Measurements from ENCODE around the gene DEFB132. TPM values are rescaled to one million over a fixed set of nuclear protein-coding genes. Genes with fewer than 3 reads are reported as not detected.
A peak's percentile ranks its signal among the peaks of the same experiment; 100 is the strongest.

Gene DEFB132
- total and polyA plus RNA-seq, 4 donors = not detected

DNA sequence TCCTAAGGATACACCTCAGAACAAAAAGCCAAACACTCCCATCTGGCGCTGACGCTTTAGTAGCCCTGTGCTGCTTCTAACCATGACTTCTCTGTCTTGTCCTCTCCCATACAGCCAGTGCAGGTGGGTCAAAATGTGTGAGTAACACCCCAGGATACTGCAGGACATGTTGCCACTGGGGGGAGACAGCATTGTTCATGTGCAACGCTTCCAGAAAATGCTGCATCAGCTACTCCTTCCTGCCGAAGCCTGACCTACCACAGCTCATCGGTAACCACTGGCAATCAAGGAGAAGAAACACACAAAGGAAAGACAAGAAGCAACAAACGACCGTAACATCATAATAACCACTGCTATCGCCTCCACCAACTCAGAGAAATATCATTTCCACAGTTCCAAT is 1.4 kb downstream of the DEFB132 start:
- Histone ChIP-seq H3K9me3 (ENCODE audit: control insufficient read depth, insufficient read depth, low read length) (no peaks in the 10 kb centered on the region), H3K27me3 (ENCODE audit: control insufficient read depth, insufficient read depth, low read length) (no peaks in the 10 kb centered on the region), H3K36me3 (ENCODE audit: control insufficient read depth, insufficient read depth, low read length) (no peaks in the 10 kb centered on the region), H3K4me1 (ENCODE audit: control insufficient read depth, insufficient read depth, low read length) (no peaks in the 10 kb centered on the region), H3K4me3 (ENCODE audit: low read depth, low read length) (no peak overlapping the region), H3K27ac (ENCODE audit: low read depth, low read length) (no peak overlapping the region)
- WGBS (ENCODE audit: insufficient coverage) = 45% methylated on average over 6 of the region's 8 CpGs
- DNase-seq (ENCODE audit: low read depth in 4 of 6, low spot score in 6 of 6) = peak in 1 of 6 donors; percentile 25

DNA sequence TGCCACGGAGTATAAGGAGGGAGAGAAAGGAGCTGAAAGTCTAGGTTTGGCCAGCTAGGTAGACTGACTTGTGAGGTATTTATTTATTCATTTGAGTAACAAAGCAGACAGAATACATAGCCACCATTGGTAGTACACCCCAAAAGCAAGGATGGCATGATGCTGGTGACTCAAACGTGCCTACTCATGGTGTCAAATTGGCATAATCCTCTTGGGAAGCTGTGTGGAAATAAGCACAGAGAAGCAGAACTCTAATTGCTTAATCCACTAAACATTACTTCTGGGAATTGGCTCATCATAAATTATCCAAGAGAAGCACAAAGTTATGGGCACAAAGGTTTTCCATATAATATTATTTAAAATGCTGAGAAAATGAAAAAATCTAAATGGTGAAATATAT is 2.5 kb downstream of the DEFB132 start:
- no peaks in the 10 kb centered on the region for H3K36me3 ChIP-seq (ENCODE audit: control insufficient read depth, insufficient read depth, low read length)
- no peak for DNase-seq (ENCODE audit: low read depth in 4 of 6, low spot score in 6 of 6)
- WGBS (ENCODE audit: insufficient coverage) = no CpG with 5 or more reads among the region's 2 CpGs
- H3K27ac ChIP-seq (ENCODE audit: low read depth, low read length) = no peak overlapping the region
- H3K9me3 ChIP-seq (ENCODE audit: control insufficient read depth, insufficient read depth, low read length) = no peaks in the 10 kb centered on the region
- H3K4me3 ChIP-seq (ENCODE audit: low read depth, low read length) = no peak overlapping the region
- H3K4me1 ChIP-seq (ENCODE audit: control insufficient read depth, insufficient read depth, low read length) = no peaks in the 10 kb centered on the region
- no peaks in the 10 kb centered on the region for H3K27me3 ChIP-seq (ENCODE audit: control insufficient read depth, insufficient read depth, low read length)

DNA sequence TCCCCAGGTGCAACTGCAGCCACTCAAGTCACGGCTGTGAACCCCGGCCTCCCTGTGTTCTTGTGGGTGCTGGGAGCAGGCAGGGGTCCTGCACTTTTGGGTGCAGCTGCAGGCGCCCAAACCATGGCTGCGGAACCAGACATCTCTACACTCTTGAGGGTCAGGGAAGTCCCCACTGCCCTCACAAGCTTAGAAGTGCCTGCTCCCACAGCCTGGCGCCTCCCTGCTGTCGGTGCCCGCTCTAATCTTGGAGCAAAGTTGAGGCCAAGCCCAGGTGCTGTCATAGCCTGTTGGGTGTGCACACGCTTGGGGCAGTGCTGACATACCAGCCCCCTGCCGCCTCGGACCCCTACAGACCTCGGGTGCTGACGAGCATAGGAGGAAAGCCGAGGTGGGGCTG is 6.2 kb downstream of the DEFB132 start:
- H3K27ac ChIP-seq (ENCODE audit: low read depth, low read length) = no peak overlapping the region
- no peaks in the 10 kb centered on the region for H3K9me3 ChIP-seq (ENCODE audit: control insufficient read depth, insufficient read depth, low read length)
- peaks cover 11% of the 10 kb centered on the region for H3K4me1 ChIP-seq (ENCODE audit: control insufficient read depth, insufficient read depth, low read length)
- 84% methylated on average over 11 of the region's 13 CpGs for WGBS (ENCODE audit: insufficient coverage)
- no peak overlapping the region for H3K4me3 ChIP-seq (ENCODE audit: low read depth, low read length)
- H3K27me3 ChIP-seq (ENCODE audit: control insufficient read depth, insufficient read depth, low read length) = no peaks in the 10 kb centered on the region
- H3K36me3 ChIP-seq (ENCODE audit: control insufficient read depth, insufficient read depth, low read length) = no peaks in the 10 kb centered on the region
- no peak for DNase-seq (ENCODE audit: low read depth in 4 of 6, low spot score in 6 of 6)

DNA sequence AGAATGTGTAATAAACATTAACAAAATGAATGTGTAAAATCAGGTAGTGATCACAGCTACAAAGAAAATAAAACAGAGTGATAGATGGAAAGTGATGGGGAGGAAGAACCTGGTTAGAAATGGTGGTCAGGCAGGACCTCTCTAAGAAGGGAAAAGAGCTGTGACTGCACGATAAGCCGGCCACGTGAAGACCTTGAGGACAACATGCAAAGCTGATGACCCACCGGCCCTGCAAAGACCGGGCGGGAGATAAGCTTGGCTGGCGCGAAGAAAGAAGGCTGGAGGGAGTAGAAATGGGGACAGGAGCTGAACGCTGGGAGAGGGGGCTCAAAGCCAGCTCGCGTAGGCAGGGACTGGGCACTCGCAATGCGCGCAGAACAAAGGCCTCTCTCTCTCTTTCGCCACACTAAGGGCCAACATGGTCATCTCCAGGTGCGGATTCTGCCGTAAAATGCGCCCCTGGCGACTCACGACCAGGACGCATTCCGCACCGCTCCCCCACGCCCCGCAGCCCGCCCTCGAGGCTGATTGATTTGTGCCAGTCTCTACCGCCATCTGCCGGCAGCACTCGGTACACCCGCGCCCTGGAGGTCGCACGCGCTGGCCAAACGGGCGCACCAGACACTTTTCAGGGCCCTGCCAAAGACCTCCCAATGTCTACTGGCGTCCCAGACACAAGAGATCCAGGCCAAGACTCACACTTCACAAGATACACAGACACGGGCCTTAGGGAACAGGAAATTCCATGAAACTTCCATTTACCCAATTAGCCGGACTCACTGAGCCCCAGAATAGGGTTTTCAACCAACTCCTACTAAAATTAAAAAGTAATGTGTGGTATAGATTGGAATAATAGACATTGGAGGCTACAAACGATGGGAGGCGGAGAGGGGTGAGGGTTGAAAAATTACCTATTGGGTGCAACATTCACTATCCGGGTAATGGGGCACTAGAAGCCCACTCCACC is 9.4 kb downstream of the DEFB132 start:
- Histone ChIP-seq H3K27ac (ENCODE audit: low read depth, low read length) (no peak overlapping the region), H3K4me3 (ENCODE audit: low read depth, low read length) (peak overlapping the region; percentile 54), H3K27me3 (ENCODE audit: control insufficient read depth, insufficient read depth, low read length) (no peaks in the 10 kb centered on the region), H3K4me1 (ENCODE audit: control insufficient read depth, insufficient read depth, low read length) (peaks cover 11% of the 10 kb centered on the region), H3K36me3 (ENCODE audit: control insufficient read depth, insufficient read depth, low read length) (peaks cover 4% of the 10 kb centered on the region), H3K9me3 (ENCODE audit: control insufficient read depth, insufficient read depth, low read length) (no peaks in the 10 kb centered on the region)
- 1% methylated on average over 38 of the region's 43 CpGs for WGBS (ENCODE audit: insufficient coverage)
- DNase-seq (ENCODE audit: low read depth in 4 of 6, low spot score in 6 of 6) = peak; percentile 57 to 96 (median 70)

DNA sequence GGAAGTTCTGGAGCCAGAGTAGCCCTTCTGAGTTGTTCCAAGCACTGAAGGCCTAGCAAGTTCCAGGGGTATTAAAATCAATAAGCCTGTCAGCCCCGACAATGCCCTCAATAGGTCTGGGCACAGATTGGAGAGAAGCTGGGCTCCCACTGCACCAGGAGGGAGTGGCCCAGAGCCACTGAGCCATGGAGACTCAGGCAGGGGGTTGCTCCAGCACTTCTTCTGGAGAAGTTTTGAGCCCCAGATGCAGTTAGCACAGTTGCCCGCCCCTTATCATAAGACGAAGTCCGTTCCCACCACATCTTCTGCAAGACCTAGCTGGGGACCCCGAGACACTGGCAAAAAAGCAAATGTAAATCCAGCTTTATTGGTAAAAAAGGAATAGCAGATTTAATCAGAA is 13.0 kb downstream of the DEFB132 start:
- DNase-seq (ENCODE audit: low read depth in 4 of 6, low spot score in 6 of 6) = no peak
- peaks cover 9% of the 10 kb centered on the region for H3K36me3 ChIP-seq (ENCODE audit: control insufficient read depth, insufficient read depth, low read length)

DNA sequence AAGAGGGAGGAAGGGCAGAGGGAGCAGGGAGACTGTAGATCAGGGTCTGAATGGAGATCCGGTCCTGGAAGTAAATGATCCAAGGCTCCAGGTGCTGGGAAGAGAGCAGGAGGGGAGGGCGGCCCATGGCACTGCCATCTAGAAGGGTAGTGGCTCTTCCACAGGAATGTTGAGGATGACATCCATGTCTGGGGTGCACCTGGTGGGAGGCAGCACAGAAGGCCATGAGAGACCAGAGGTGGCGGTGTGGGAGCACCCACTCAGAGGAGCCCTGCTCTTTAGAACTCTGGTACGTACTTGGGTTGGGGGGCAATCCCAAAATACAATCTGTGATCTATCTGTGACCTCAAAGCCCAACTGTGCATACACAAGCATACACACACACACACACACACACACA is 13.5 kb downstream of the DEFB132 start:
- Histone ChIP-seq H3K36me3 (ENCODE audit: control insufficient read depth, insufficient read depth, low read length) (peaks cover 15% of the 10 kb centered on the region), H3K27ac (ENCODE audit: low read depth, low read length) (no peak overlapping the region), H3K27me3 (ENCODE audit: control insufficient read depth, insufficient read depth, low read length) (no peaks in the 10 kb centered on the region), H3K4me3 (ENCODE audit: low read depth, low read length) (no peak overlapping the region), H3K9me3 (ENCODE audit: control insufficient read depth, insufficient read depth, low read length) (no peaks in the 10 kb centered on the region), H3K4me1 (ENCODE audit: control insufficient read depth, insufficient read depth, low read length) (peaks cover 14% of the 10 kb centered on the region)
- WGBS (ENCODE audit: insufficient coverage) = 75% methylated on average over 3 of the region's 4 CpGs
- DNase-seq (ENCODE audit: low read depth in 4 of 6, low spot score in 6 of 6) = no peak

More for the DNA sequence above, 13.0 kb downstream of the DEFB132 start:
- Histone ChIP-seq H3K4me1 (ENCODE audit: control insufficient read depth, insufficient read depth, low read length) (peaks cover 14% of the 10 kb centered on the region), H3K27ac (ENCODE audit: low read depth, low read length) (no peak overlapping the region), H3K27me3 (ENCODE audit: control insufficient read depth, insufficient read depth, low read length) (no peaks in the 10 kb centered on the region), H3K9me3 (ENCODE audit: control insufficient read depth, insufficient read depth, low read length) (no peaks in the 10 kb centered on the region), H3K4me3 (ENCODE audit: low read depth, low read length) (no peak overlapping the region)
- 88% methylated on average over 2 of the region's 5 CpGs for WGBS (ENCODE audit: insufficient coverage)

DNA sequence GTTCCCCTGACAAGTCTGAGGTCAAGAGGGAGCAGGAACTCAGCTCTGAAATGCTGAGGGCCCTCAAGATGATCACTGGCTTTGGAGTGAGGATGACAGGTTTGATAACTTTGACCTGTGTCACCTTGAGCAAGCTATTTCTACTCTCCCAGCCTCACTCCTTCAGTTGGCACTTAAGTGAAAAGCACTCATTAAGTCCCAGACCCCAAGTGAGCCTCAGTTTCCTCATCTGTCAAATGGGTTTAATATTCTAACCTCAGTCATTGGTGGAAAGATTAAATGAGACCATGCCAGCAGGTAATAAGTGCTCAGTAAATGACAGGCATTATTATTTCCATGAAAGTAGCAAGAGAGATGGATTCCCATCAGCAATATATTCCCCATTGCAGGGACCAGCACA is 14.0 kb downstream of the DEFB132 start:
- no peak overlapping the region for H3K4me3 ChIP-seq (ENCODE audit: low read depth, low read length)
- no peaks in the 10 kb centered on the region for H3K9me3 ChIP-seq (ENCODE audit: control insufficient read depth, insufficient read depth, low read length)
- no peaks in the 10 kb centered on the region for H3K27me3 ChIP-seq (ENCODE audit: control insufficient read depth, insufficient read depth, low read length)
- H3K36me3 ChIP-seq (ENCODE audit: control insufficient read depth, insufficient read depth, low read length) = peaks cover 19% of the 10 kb centered on the region
- H3K4me1 ChIP-seq (ENCODE audit: control insufficient read depth, insufficient read depth, low read length) = peaks cover 10% of the 10 kb centered on the region
- DNase-seq (ENCODE audit: low read depth in 4 of 6, low spot score in 6 of 6) = no peak
- no peak overlapping the region for H3K27ac ChIP-seq (ENCODE audit: low read depth, low read length)

DNA sequence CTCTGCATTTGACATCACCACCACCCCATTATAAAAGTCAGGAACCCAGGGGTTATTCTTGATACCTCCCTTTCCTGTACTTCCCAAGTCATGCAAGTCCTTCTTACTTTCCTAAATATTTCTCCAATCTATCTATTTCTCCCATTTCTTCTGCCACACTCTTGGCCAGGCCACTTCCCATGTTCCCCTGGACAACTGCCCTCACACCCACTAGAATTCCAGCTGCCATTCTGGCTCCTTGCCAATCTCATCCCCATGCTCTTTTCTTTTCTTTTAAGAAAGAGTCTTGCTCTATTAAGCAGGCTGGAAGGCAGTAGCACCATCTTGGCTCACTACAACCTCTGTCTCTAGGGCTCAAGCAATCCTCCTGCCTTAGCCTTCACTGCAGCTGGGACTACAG is 15.2 kb downstream of the DEFB132 start:
- Histone ChIP-seq H3K27me3 (ENCODE audit: control insufficient read depth, insufficient read depth, low read length) (no peaks in the 10 kb centered on the region), H3K9me3 (ENCODE audit: control insufficient read depth, insufficient read depth, low read length) (no peaks in the 10 kb centered on the region), H3K27ac (ENCODE audit: low read depth, low read length) (no peak overlapping the region), H3K4me3 (ENCODE audit: low read depth, low read length) (no peak overlapping the region), H3K36me3 (ENCODE audit: control insufficient read depth, insufficient read depth, low read length) (peaks cover 30% of the 10 kb centered on the region), H3K4me1 (ENCODE audit: control insufficient read depth, insufficient read depth, low read length) (peaks cover 3% of the 10 kb centered on the region)
- no peak for DNase-seq (ENCODE audit: low read depth in 4 of 6, low spot score in 6 of 6)

DNA sequence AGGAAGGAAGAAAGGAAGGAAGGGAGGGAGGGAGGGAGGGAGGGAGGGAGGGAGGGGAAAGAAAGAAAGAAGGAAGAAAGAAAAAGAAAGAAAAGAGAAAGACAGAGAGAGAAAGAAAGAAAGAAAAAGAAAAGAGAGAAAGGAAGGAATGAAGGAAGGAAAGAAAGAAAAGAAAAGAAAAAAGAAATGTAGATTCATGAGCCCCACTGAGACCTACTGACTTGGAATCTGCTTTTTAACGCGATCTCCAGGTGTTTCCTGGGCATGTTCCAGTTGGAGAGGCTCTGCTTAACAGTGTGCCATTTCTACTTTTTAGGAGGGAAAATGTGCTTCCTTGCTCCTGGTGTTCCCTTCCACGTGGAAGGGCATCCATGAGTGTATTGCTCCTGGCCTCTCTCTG is 16.4 kb downstream of the DEFB132 start:
- 71% methylated on average over 3 of the region's 3 CpGs for WGBS (ENCODE audit: insufficient coverage)
- Histone ChIP-seq H3K4me1 (ENCODE audit: control insufficient read depth, insufficient read depth, low read length) (peaks cover 3% of the 10 kb centered on the region), H3K9me3 (ENCODE audit: control insufficient read depth, insufficient read depth, low read length) (no peaks in the 10 kb centered on the region), H3K27me3 (ENCODE audit: control insufficient read depth, insufficient read depth, low read length) (no peaks in the 10 kb centered on the region), H3K36me3 (ENCODE audit: control insufficient read depth, insufficient read depth, low read length) (peaks cover 39% of the 10 kb centered on the region), H3K27ac (ENCODE audit: low read depth, low read length) (no peak overlapping the region), H3K4me3 (ENCODE audit: low read depth, low read length) (no peak overlapping the region)
- no peak for DNase-seq (ENCODE audit: low read depth in 4 of 6, low spot score in 6 of 6)

DNA sequence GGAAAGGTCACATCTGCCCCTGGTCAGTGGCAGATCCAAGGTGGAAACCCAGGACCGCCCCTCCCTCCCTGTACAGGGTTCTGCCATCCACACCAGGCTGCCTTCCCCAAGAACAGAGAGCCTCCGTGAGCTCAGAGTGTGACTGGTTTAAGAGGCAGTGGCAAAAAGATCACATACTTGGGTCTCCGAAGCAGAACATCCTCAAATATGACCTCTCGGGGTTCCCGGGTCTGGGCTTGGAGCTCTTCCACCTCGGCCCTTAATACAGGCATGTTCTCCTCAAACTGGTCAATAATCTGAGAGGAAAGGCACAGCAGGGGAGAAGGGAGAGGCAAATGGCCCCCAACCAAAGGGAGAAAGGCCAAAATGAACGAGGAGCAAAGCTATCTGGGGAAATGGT is 18.3 kb downstream of the DEFB132 start:
- H3K27me3 ChIP-seq (ENCODE audit: control insufficient read depth, insufficient read depth, low read length) = no peaks in the 10 kb centered on the region

More for the DNA sequence above, 18.3 kb downstream of the DEFB132 start:
- H3K36me3 ChIP-seq (ENCODE audit: control insufficient read depth, insufficient read depth, low read length) = peaks cover 41% of the 10 kb centered on the region
- H3K9me3 ChIP-seq (ENCODE audit: control insufficient read depth, insufficient read depth, low read length) = no peaks in the 10 kb centered on the region
- DNase-seq (ENCODE audit: low read depth in 4 of 6, low spot score in 6 of 6) = no peak
- H3K4me3 ChIP-seq (ENCODE audit: low read depth, low read length) = no peak overlapping the region
- H3K27ac ChIP-seq (ENCODE audit: low read depth, low read length) = no peak overlapping the region
- peaks cover 7% of the 10 kb centered on the region for H3K4me1 ChIP-seq (ENCODE audit: control insufficient read depth, insufficient read depth, low read length)
- WGBS (ENCODE audit: insufficient coverage) = 78% methylated on average over 1 of the region's 7 CpGs

Measured in spinal cord (tissue), 10 donors.